Breast epithelium (tissue), 4 donors: ENCODE results near the gene CALHM1. TPM values are rescaled to one million over a fixed set of nuclear protein-coding genes. Genes with fewer than 3 reads are reported as not detected.

Source experiments
- DNase-seq, 2 donors: peaks; one replicate each; pipeline ENCODE4 v3.0.0-alpha.2; 2019; ENCODE audit warnings: low spot score in 2 of 2
- H3K27ac ChIP-seq, 2 donors: fragments of 200-600 bp; sonication (generic) in 1 of 2; one replicate each; pipeline ENCODE4 v1.5.1; 2016 to 2019; ENCODE audit warnings: mild to moderate bottlenecking in 1 of 2
- H3K27me3 ChIP-seq, 2 donors: fragments of 200-600 bp; sonication (generic) in 1 of 2; one replicate each; pipeline versions ENCODE4 v1.5.1 to v1.6.0; 2017 to 2019; ENCODE audit warnings: control low read depth in 1 of 2, mild to moderate bottlenecking in 1 of 2
- H3K36me3 ChIP-seq: fragments of 200-600 bp; one replicate; pipeline ENCODE4 v1.5.1; 2019
- H3K4me1 ChIP-seq, 2 donors: fragments of 200-600 bp; sonication (generic); one replicate each; pipeline ENCODE4 v1.5.1; 2016 to 2019; ENCODE audit warnings: control low read depth in 1 of 2
- H3K4me3 ChIP-seq, 3 donors: fragments of 200-600 bp; sonication (generic); 1 replicate in 2 of 3; 2 replicates in 1 of 3; pipeline ENCODE4 v1.5.1; 2016 to 2019; ENCODE audit warnings: mild to moderate bottlenecking in 3 of 3, moderate library complexity in 2 of 3
- H3K9me3 ChIP-seq, 2 donors: fragments of 200-600 bp; sonication (generic) in 1 of 2; one replicate each; pipeline ENCODE4 v1.5.1; 2016 to 2019; ENCODE audit warnings: control low read depth in 1 of 2
- CTCF ChIP-seq, 3 donors: fragments of 450-650 bp; IDR thresholded peaks; one replicate each; pipeline ENCODE4 v1.5.1; 2016 to 2017; ENCODE audit warnings: antibody characterized with exemption in 3 of 3, mild to moderate bottlenecking in 3 of 3, moderate library complexity in 3 of 3
- POLR2A ChIP-seq: fragments of 450-650 bp; IDR thresholded peaks from one replicate; pipeline ENCODE4 v1.6.1; 2016; ENCODE audit warnings: antibody characterized with exemption, mild to moderate bottlenecking, moderate library complexity
- POLR2AphosphoS5 ChIP-seq, 3 donors: sonication (generic); formaldehyde crosslinking; IDR thresholded peaks; one replicate each; pipeline ENCODE4 v1.6.1; 2017; ENCODE audit warnings: antibody characterized with exemption in 3 of 3
- intact Hi-C: fragments of 100-400 bp; cut with DNase I; formaldehyde crosslinking; loops from one replicate; pipeline ENCODE4 v1.15.1; 2023; ENCODE audit warnings: low total_unique reads
- total RNA-seq, 3 donors: library from RNA; depleted of rRNA; stranded (reverse); fragments of >200 nt; gene quantifications; one replicate each; pipeline ENCODE4 v1.1.0, GENCODE V29; 2016

The CALHM1 gene
- total RNA-seq, 3 donors from 2014 or later = not detected

- TF ChIP-seq POLR2AphosphoS5 (IDR thresholded peaks at IDR 0.05) (no peak), CTCF (IDR thresholded peaks at IDR 0.05) (no peak), POLR2A (no peak)
- no peaks in the 10 kb centered on the region for H3K9me3 ChIP-seq
- intact Hi-C loops = no loop called here
- no peak for DNase-seq
- H3K27ac ChIP-seq = no peak overlapping the region
- no peak overlapping the region for H3K4me3 ChIP-seq
- H3K4me1 ChIP-seq = no peaks in the 10 kb centered on the region
- H3K27me3 ChIP-seq = no peaks in the 10 kb centered on the region
- no peaks in the 10 kb centered on the region for H3K36me3 ChIP-seq
Observed at GRCh38 chr10:103459615-103460014, 915 bp upstream of the CALHM1 start.

DNA sequence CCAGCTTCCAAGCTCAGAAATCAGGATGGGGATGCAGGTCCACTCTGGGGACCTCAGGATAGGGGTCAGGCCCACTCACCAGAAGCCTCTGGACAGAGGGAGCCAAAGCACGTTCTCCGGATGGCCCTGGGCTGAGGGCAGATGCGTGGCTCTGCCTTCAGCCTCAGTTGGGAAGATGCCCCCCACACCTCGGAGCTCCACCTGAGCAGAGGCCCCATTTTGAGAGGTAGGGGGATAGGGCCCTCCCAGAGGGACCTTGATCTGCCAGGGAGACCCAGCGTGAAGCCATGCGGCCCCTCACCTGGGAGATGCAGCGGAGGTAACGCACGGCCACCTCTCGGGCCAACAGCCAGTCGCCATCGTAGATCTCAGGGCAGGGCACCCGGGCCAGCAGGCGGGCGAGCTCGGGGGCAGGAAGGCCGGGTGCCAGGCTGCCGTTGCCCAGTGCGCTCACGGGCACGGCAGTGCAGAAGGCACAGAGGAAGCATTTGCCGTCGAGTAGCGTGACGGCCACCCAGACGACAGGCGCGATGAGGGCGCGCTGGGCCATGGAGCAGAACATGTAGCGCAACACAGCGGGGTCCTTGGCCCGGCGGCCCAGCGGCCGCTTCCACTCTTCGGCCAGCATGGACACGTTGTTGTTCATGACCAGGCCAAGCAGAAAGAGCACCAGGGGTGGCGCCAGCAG is 660 bp downstream of the CALHM1 start:
- Histone ChIP-seq H3K4me3 (no peak overlapping the region), H3K9me3 (no peaks in the 10 kb centered on the region), H3K27me3 (no peaks in the 10 kb centered on the region), H3K27ac (no peak overlapping the region), H3K4me1 (no peaks in the 10 kb centered on the region), H3K36me3 (no peaks in the 10 kb centered on the region)
- intact Hi-C loops = no loop called here
- TF ChIP-seq POLR2AphosphoS5 (IDR thresholded peaks at IDR 0.05) = no peak
- no peak for TF ChIP-seq CTCF (IDR thresholded peaks at IDR 0.05)
- no peak for TF ChIP-seq POLR2A
- DNase-seq = no peak

- Histone ChIP-seq H3K9me3 (no peaks in the 10 kb centered on the region), H3K4me3 (no peak overlapping the region), H3K36me3 (no peaks in the 10 kb centered on the region), H3K27me3 (no peaks in the 10 kb centered on the region), H3K27ac (no peak overlapping the region), H3K4me1 (peaks cover 0 to 3% of the 10 kb centered on the region in 2 donors)
- DNase-seq = no peak
- intact Hi-C loops = no loop called here
- TF ChIP-seq POLR2A (no peak), CTCF (IDR thresholded peaks at IDR 0.05) (no peak), POLR2AphosphoS5 (IDR thresholded peaks at IDR 0.05) (no peak)
Observed at GRCh38 chr10:103457176-103457712, 1.5 kb downstream of the CALHM1 start.

- H3K27ac ChIP-seq = no peak overlapping the region
- H3K4me1 ChIP-seq = peaks cover 0 to 3% of the 10 kb centered on the region in 2 donors
- intact Hi-C loops = no loop called here
- no peaks in the 10 kb centered on the region for H3K27me3 ChIP-seq
- TF ChIP-seq POLR2A (no peak), POLR2AphosphoS5 (IDR thresholded peaks at IDR 0.05) (no peak), CTCF (IDR thresholded peaks at IDR 0.05) (no peak)
- no peak for DNase-seq
- no peaks in the 10 kb centered on the region for H3K9me3 ChIP-seq
- H3K36me3 ChIP-seq = no peaks in the 10 kb centered on the region
- H3K4me3 ChIP-seq = no peak overlapping the region
Observed at GRCh38 chr10:103456074-103456660, 2.5 kb downstream of the CALHM1 start.

DNA sequence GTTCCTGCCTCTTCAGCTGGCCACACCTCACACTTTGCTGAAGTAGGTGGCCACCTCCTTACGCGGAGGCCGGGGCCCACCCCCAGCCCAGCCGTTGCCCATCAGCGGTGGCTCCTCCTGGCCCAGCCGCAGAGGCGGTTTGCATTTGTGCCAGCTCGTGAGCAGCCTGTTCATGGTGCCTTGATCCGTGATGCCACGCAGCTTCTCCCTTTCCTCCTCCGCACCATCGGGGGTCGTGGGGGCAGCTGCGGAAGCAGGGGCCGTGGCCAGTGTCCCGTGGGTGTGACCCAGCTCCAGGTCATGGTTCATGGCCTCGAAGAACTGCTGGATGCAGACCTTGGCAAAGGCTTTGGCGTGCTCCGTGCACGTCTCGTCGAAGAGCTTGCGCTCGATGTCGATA is 3.5 kb downstream of the CALHM1 start:
- no peak for DNase-seq
- Histone ChIP-seq H3K36me3 (no peaks in the 10 kb centered on the region), H3K27ac (no peak overlapping the region), H3K4me3 (no peak overlapping the region), H3K4me1 (peaks cover 3 to 5% of the 10 kb centered on the region in 2 donors), H3K9me3 (no peaks in the 10 kb centered on the region), H3K27me3 (no peaks in the 10 kb centered on the region)
- no peak for TF ChIP-seq POLR2A
- TF ChIP-seq CTCF (IDR thresholded peaks at IDR 0.05) = no peak
- no peak for TF ChIP-seq POLR2AphosphoS5 (IDR thresholded peaks at IDR 0.05)
- intact Hi-C loops = no loop called here
